Measurements from ENCODE around the gene GRAMD4.
"Not testable (repeated sequence)": the region's sequence is repeated elsewhere in the genome, so short reads cannot be mapped to it uniquely, and the experiment has no call there.

GRCh38 chr22:46648225-46648820 is 28.1 kb downstream of the GRAMD4 start:
- not testable (repeated sequence) for TF ChIP-seq CTCF (IDR thresholded peaks at IDR 0.05; ENCODE audit: low read length); EZH2 (optimal IDR thresholded peaks at IDR 0.05; ENCODE audit: low read depth, low read length)

All from MM.1S (cell line).